GM18505 (cell line): ENCODE data around the gene NFX1.
"Not testable (repeated sequence)": the region's sequence is repeated elsewhere in the genome, so short reads cannot be mapped to it uniquely, and the experiment has no call there.

Source experiments
- ATAC-seq: cut with Tn5 transposase; IDR thresholded peaks from one replicate; pipeline ENCODE4 v1.9.1; 2021; ENCODE audit not compliant: unreplicated experiment
- POLR2A ChIP-seq: IDR thresholded peaks from 4 replicates; pipeline ENCODE4 v1.6.1; 2011; ENCODE audit warnings: borderline replicate concordance; ENCODE audit not compliant: insufficient read depth, insufficient read length; ENCODE audit errors: extremely low read depth

NFX1 gene

GRCh38 chr9:33307067-33307466 lies 16.8 kb downstream of the NFX1 start:
- ATAC-seq = no peak
- no peak for TF ChIP-seq POLR2A

GRCh38 chr9:33309903-33310302 lies 19.6 kb downstream of the NFX1 start:
- no peak for ATAC-seq
- TF ChIP-seq POLR2A = no peak

GRCh38 chr9:33310748-33311147 lies 20.4 kb downstream of the NFX1 start:
- no peak for TF ChIP-seq POLR2A
- ATAC-seq = no peak

- no peak for ATAC-seq
- TF ChIP-seq POLR2A = no peak
Measured at GRCh38 chr9:33311953-33312352, 21.6 kb downstream of the NFX1 start.

GRCh38 chr9:33315371-33315770 lies 25.1 kb downstream of the NFX1 start:
- no peak for TF ChIP-seq POLR2A
- ATAC-seq = no peak

- ATAC-seq = not testable (repeated sequence)
Measured at GRCh38 chr9:33317136-33317535, 26.8 kb downstream of the NFX1 start.

GRCh38 chr9:33318225-33318624 lies 27.9 kb downstream of the NFX1 start:
- TF ChIP-seq POLR2A = no peak
- no peak for ATAC-seq

GRCh38 chr9:33318781-33319180 lies 28.5 kb downstream of the NFX1 start:
- no peak for ATAC-seq
- TF ChIP-seq POLR2A = no peak

- no peak for ATAC-seq
- TF ChIP-seq POLR2A = no peak
Measured at GRCh38 chr9:33320230-33320567, 29.9 kb downstream of the NFX1 start.

- ATAC-seq = no peak
- TF ChIP-seq POLR2A = no peak
Measured at GRCh38 chr9:33320568-33321261, 30.4 kb downstream of the NFX1 start.

GRCh38 chr9:33329117-33329563 lies 38.8 kb downstream of the NFX1 start:
- no peak for ATAC-seq
- no peak for TF ChIP-seq POLR2A

GRCh38 chr9:33329979-33330378 lies 39.7 kb downstream of the NFX1 start:
- no peak for TF ChIP-seq POLR2A
- no peak for ATAC-seq

GRCh38 chr9:33331377-33331891 lies 41.1 kb downstream of the NFX1 start:
- ATAC-seq = no peak
- TF ChIP-seq POLR2A = no peak

GRCh38 chr9:33332011-33332410 lies 41.7 kb downstream of the NFX1 start:
- ATAC-seq = no peak
- no peak for TF ChIP-seq POLR2A

- not testable (repeated sequence) for ATAC-seq
Measured at GRCh38 chr9:33332956-33333355, 42.6 kb downstream of the NFX1 start.
